GM12878 (cell line): Measurements from ENCODE around the gene HRH3. TPM values are rescaled to one million over a fixed set of nuclear protein-coding genes. Genes with fewer than 3 reads are reported as not detected.

Experiments
- ATAC-seq: fragments of 200-7000 bp; cut with Tn5 transposase; 3 replicates; pipeline ENCODE4 v1.9.1; 2020; ENCODE audit warnings: mild to moderate bottlenecking, moderate library complexity
- BruUV-seq: library from RNA; stranded (reverse); fragments of 400-500 nt; replicated peaks from 2 replicates; lab custom pipeline; 2021; lab: Mats Ljungman, UMichigan
- CTCF ChIA-PET: fragments of 300-600 bp; sonication (Branson Sonifier 250); formaldehyde crosslinking; extraction: SDS; loops from one replicate; lab custom pipeline; 2021; ENCODE audit warnings: inconsistent platforms; lab: Yijun Ruan, JAX
- POLR2A ChIA-PET: fragments of 350-600 bp; formaldehyde crosslinking; extraction: SDS; loops from one replicate; lab custom pipeline; 2021; ENCODE audit warnings: inconsistent platforms; lab: Charles Lee
- RAD21 ChIA-PET: fragments of 300-600 bp; sonication (Branson Sonifier 250); formaldehyde crosslinking; loops from one replicate; lab custom pipeline; 2023; ENCODE audit warnings: antibody characterized with exemption; ENCODE audit not compliant: unreplicated experiment; lab: Charles Lee
- SMC1A ChIA-PET: fragments of 300-600 bp; sonication (Branson Sonifier 250); formaldehyde crosslinking; loops from one replicate; lab custom pipeline; 2023; ENCODE audit not compliant: unreplicated experiment, uncharacterized antibody; lab: Charles Lee
- DNase-seq: peaks from one replicate; pipeline ENCODE4 v3.0.0-alpha.2; 2011; ENCODE audit warnings: low read depth, low spot score
- FAIRE-seq: peaks from 3 replicates; lab custom pipeline; 2011; peaks lifted over from hg19 to GRCh38; lab: Jason Lieb, UNC
- H2AFZ ChIP-seq: 2 replicates; pipeline ENCODE4 v1.6.0; 2011; ENCODE audit warnings: low read depth, low read length, control low read depth; ENCODE audit not compliant: control insufficient read depth
- H3K27ac ChIP-seq: 2 replicates; pipeline ENCODE4 v1.5.1; 2011; ENCODE audit warnings: control low read depth; ENCODE audit not compliant: control insufficient read depth, insufficient read depth
- H3K27me3 ChIP-seq, 2 experiments: replicated peaks in 1 of 2; 2 replicates each; pipeline versions ENCODE4 v1.6.0 to v1.6.1; 2011; ENCODE audit warnings: low read length in 1 of 2; ENCODE audit not compliant: control insufficient read depth in 2 of 2, insufficient read depth in 2 of 2
- H3K36me3 ChIP-seq, 2 experiments: 2 replicates each; pipeline ENCODE4 v1.5.1; 2011; ENCODE audit warnings: low read length in 1 of 2; ENCODE audit not compliant: control insufficient read depth in 2 of 2, insufficient read depth in 2 of 2
- H3K4me1 ChIP-seq: 2 replicates; pipeline ENCODE4 v1.6.1; 2011; ENCODE audit warnings: mild to moderate bottlenecking, low read length, moderate library complexity, mixed read lengths; ENCODE audit not compliant: control insufficient read depth, insufficient read depth
- H3K4me2 ChIP-seq: 2 replicates; pipeline ENCODE4 v1.6.0; 2011; ENCODE audit warnings: control low read depth; ENCODE audit not compliant: control insufficient read depth, insufficient read depth
- H3K4me3 ChIP-seq: fragments of 200-600 bp; sonication (generic); 2 replicates; pipeline ENCODE4 v1.5.1; 2016
- H3K79me2 ChIP-seq: 2 replicates; pipeline ENCODE4 v1.6.0; 2011; ENCODE audit warnings: low read length; ENCODE audit not compliant: control insufficient read depth, insufficient read depth
- H3K9ac ChIP-seq: 2 replicates; pipeline ENCODE4 v1.8.0; 2011; ENCODE audit warnings: low read length, control low read depth, mixed read lengths; ENCODE audit not compliant: control insufficient read depth, insufficient read depth
- H3K9me3 ChIP-seq: replicated peaks from 3 replicates; pipeline ENCODE4 v1.5.1; 2011; ENCODE audit warnings: mild to moderate bottlenecking, low read length; ENCODE audit not compliant: control insufficient read depth, insufficient read depth
- H4K20me1 ChIP-seq: 2 replicates; pipeline ENCODE4 v1.6.0; 2011; ENCODE audit not compliant: control insufficient read depth, insufficient read depth
- ATF7 ChIP-seq: fragments of 450-650 bp; IDR thresholded peaks from 2 replicates; pipeline ENCODE4 v1.6.1; 2016; ENCODE audit warnings: low read depth, mild to moderate bottlenecking
- EED ChIP-seq: sonication (generic); IDR thresholded peaks from 2 replicates; pipeline ENCODE4 v1.6.1; 2016; ENCODE audit warnings: antibody characterized with exemption, low read depth
- MYC ChIP-seq: IDR thresholded peaks from 2 replicates; pipeline ENCODE4 v1.6.1; 2011; ENCODE audit warnings: mild to moderate bottlenecking, low read length, moderate library complexity, inconsistent platforms; ENCODE audit not compliant: insufficient read depth, insufficient replicate concordance, insufficient read length, severe bottlenecking
- NFYA ChIP-seq: IDR thresholded peaks from 2 replicates; pipeline ENCODE4 v1.6.1; 2011; ENCODE audit warnings: low read depth, mild to moderate bottlenecking, low read length, improper control_type of control experiment, borderline replicate concordance
- NR2C2 ChIP-seq: IDR thresholded peaks from 2 replicates; pipeline ENCODE4 v1.6.1; 2011; ENCODE audit warnings: borderline replicate concordance, low read depth; ENCODE audit not compliant: control insufficient read depth, insufficient read length
- PAX8 ChIP-seq: fragments of 450-650 bp; IDR thresholded peaks from 2 replicates; pipeline ENCODE4 v1.6.1; 2017; ENCODE audit warnings: mild to moderate bottlenecking, moderate library complexity
- SMAD5 ChIP-seq: IDR thresholded peaks from 2 replicates; pipeline ENCODE4 v1.6.1; 2016; ENCODE audit warnings: antibody characterized with exemption, low read depth
- STAT3 ChIP-seq: IDR thresholded peaks from 2 replicates; pipeline ENCODE4 v1.6.1; 2011; ENCODE audit warnings: low read depth, low read length, improper control_type of control experiment
- ZNF622 ChIP-seq: fragments of 450-650 bp; IDR thresholded peaks from 2 replicates; pipeline ENCODE4 v1.6.1; 2017; ENCODE audit warnings: mild to moderate bottlenecking, inconsistent platforms
- WGBS: methylation state at CpG from one replicate; pipeline ENCODE4 v1.1.6; 2016; ENCODE audit warnings: low lambda C conversion rate; ENCODE audit not compliant: insufficient replicate concordance, insufficient coverage; ENCODE audit errors: missing lambda C conversion rate; 5-methylcytosine and 5-hydroxymethylcytosine counted together
- in situ Hi-C: fragments of 300-500 bp; cut with MboI; formaldehyde crosslinking; loops from 9 replicates; pipeline ENCODE4 v1.14.3; 2018; ENCODE audit warnings: mixed read lengths
- intact Hi-C: fragments of 100-400 bp; cut with micrococcal nuclease; formaldehyde crosslinking; loops from one replicate; pipeline ENCODE4 v1.14.2; 2022; ENCODE audit not compliant: unreplicated experiment
- polyA plus RNA-seq, 11 experiments: library from polyadenylated mRNA; depleted of rRNA in 4 of 11; unstranded in 6 of 11; stranded (reverse) in 5 of 11; fragments of >200 nt; fragmentation: Nextera tagmentation in 4 of 11; fragmentation: Illumina TruSeq in 1 of 11; extraction: Ambion mirVana in 4 of 11; extraction: Trizol in 1 of 11; gene quantifications; 1 replicate in 1 of 11; 2 replicates in 10 of 11; pipeline versions ENCODE4 v1.2.1 to v1.2.3, GENCODE V29; 2011 to 2016; ENCODE audit warnings: inconsistent platforms in 2 of 11, missing spikeins in 2 of 11, low read depth in 1 of 11
- total RNA-seq, 4 experiments: library from RNA; depleted of rRNA in 3 of 4; stranded (reverse); fragments of >200 nt in 3 of 4; fragmentation: Illumina TruSeq in 1 of 4; extraction: Trizol in 1 of 4; gene quantifications; 2 replicates each; pipeline versions ENCODE4 v1.2.1 to v1.2.3, GENCODE V29; 2013 to 2021
- TF ChIP-seq, protein P1 (sequence below): fragments of 450-650 bp; IDR thresholded peaks from 2 replicates; pipeline ENCODE4 v1.6.1; 2017; ENCODE audit warnings: low read depth, mild to moderate bottlenecking, moderate library complexity
- TF ChIP-seq, protein P2 (sequence below): fragments of 450-650 bp; IDR thresholded peaks from 2 replicates; pipeline ENCODE4 v1.6.1; 2018; ENCODE audit warnings: mild to moderate bottlenecking, low read depth, moderate library complexity; ENCODE audit not compliant: partially characterized antibody
- TF ChIP-seq, protein P3 (sequence below): fragments of 450-650 bp; formaldehyde crosslinking; IDR thresholded peaks from 2 replicates; pipeline ENCODE4 v1.4.0; 2022; ENCODE audit warnings: mild to moderate bottlenecking, moderate library complexity
- TF ChIP-seq, protein P4 (sequence below): IDR thresholded peaks from 2 replicates; pipeline ENCODE4 v1.6.1; 2012; ENCODE audit warnings: mild to moderate bottlenecking, low read depth, low read length

HRH3 gene
- total and polyA plus RNA-seq, 10 of the 15 experiments (the other 5 are each of a cell fraction or from before 2014, with no cell fraction given): not detected

DNA sequence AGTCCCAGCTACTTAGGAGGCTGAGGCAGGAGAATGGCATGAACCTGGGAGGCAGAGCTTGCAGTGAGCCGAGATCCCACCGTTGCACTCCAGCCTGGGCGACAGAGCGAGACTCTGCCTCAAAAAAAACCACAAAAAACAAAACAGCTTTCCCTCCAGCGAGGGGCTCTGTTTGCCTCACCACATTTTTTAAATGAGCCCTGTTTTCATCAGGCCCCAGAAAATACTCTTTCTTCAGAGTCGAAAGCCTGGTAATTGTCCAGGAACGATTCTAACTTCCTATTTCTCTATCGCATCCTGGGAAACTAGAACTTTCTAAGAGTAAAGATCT is 25.0 kb downstream of the HRH3 start:
- POLR2A ChIA-PET: no interaction called here
- 4% methylated on average over 8 of the region's 8 CpGs for WGBS
- H3K27me3 ChIP-seq: no peaks in the 10 kb centered on the region
- H3K9me3 ChIP-seq: no peaks in the 10 kb centered on the region
- no peaks in the 10 kb centered on the region for H4K20me1 ChIP-seq
- peaks cover 14 to 16% of the 10 kb centered on the region in 2 experiments; a peak in 3 of 4 replicates for H3K36me3 ChIP-seq
- intact Hi-C loops: no loop called here
- no peak overlapping the region for H3K4me2 ChIP-seq
- FAIRE-seq (no peak), ATAC-seq (peak; percentile 31), DNase-seq (no peak)
- SMC1A ChIA-PET: no interaction called here
- CTCF ChIA-PET: interaction anchor here (0.8 kb wide), 1 partner anchor 184 kb away, joined by 3 read pairs; no protein-coding TSS in a partner anchor
- no peak overlapping the region for H2AFZ ChIP-seq
- RAD21 ChIA-PET: no interaction called here
- in situ Hi-C loops: no loop called here
- no TSS peak for BruUV-seq
- H3K4me3 ChIP-seq: no peak overlapping the region
- H3K4me1 ChIP-seq: peaks cover 5% of the 10 kb centered on the region; the same call in 1 of the 2 replicates
- no peak overlapping the region for H3K9ac ChIP-seq
- no peak overlapping the region for H3K27ac ChIP-seq
- no peaks in the 10 kb centered on the region for H3K79me2 ChIP-seq
- TF ChIP-seq, protein P1, sequence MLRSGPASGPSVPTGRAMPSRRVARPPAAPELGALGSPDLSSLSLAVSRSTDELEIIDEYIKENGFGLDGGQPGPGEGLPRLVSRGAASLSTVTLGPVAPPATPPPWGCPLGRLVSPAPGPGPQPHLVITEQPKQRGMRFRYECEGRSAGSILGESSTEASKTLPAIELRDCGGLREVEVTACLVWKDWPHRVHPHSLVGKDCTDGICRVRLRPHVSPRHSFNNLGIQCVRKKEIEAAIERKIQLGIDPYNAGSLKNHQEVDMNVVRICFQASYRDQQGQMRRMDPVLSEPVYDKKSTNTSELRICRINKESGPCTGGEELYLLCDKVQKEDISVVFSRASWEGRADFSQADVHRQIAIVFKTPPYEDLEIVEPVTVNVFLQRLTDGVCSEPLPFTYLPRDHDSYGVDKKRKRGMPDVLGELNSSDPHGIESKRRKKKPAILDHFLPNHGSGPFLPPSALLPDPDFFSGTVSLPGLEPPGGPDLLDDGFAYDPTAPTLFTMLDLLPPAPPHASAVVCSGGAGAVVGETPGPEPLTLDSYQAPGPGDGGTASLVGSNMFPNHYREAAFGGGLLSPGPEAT: no peak
- TF ChIP-seq EED (no peak), PAX8 (no peak), ATF7 (no peak), SMAD5 (no peak), NR2C2 (no peak), ZNF622 (no peak), MYC (no peak), NFYA (no peak), STAT3 (no peak)
- TF ChIP-seq, protein P2, sequence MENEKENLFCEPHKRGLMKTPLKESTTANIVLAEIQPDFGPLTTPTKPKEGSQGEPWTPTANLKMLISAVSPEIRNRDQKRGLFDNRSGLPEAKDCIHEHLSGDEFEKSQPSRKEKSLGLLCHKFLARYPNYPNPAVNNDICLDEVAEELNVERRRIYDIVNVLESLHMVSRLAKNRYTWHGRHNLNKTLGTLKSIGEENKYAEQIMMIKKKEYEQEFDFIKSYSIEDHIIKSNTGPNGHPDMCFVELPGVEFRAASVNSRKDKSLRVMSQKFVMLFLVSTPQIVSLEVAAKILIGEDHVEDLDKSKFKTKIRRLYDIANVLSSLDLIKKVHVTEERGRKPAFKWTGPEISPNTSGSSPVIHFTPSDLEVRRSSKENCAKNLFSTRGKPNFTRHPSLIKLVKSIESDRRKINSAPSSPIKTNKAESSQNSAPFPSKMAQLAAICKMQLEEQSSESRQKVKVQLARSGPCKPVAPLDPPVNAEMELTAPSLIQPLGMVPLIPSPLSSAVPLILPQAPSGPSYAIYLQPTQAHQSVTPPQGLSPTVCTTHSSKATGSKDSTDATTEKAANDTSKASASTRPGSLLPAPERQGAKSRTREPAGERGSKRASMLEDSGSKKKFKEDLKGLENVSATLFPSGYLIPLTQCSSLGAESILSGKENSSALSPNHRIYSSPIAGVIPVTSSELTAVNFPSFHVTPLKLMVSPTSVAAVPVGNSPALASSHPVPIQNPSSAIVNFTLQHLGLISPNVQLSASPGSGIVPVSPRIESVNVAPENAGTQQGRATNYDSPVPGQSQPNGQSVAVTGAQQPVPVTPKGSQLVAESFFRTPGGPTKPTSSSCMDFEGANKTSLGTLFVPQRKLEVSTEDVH: no peak
- TF ChIP-seq, protein P3, sequence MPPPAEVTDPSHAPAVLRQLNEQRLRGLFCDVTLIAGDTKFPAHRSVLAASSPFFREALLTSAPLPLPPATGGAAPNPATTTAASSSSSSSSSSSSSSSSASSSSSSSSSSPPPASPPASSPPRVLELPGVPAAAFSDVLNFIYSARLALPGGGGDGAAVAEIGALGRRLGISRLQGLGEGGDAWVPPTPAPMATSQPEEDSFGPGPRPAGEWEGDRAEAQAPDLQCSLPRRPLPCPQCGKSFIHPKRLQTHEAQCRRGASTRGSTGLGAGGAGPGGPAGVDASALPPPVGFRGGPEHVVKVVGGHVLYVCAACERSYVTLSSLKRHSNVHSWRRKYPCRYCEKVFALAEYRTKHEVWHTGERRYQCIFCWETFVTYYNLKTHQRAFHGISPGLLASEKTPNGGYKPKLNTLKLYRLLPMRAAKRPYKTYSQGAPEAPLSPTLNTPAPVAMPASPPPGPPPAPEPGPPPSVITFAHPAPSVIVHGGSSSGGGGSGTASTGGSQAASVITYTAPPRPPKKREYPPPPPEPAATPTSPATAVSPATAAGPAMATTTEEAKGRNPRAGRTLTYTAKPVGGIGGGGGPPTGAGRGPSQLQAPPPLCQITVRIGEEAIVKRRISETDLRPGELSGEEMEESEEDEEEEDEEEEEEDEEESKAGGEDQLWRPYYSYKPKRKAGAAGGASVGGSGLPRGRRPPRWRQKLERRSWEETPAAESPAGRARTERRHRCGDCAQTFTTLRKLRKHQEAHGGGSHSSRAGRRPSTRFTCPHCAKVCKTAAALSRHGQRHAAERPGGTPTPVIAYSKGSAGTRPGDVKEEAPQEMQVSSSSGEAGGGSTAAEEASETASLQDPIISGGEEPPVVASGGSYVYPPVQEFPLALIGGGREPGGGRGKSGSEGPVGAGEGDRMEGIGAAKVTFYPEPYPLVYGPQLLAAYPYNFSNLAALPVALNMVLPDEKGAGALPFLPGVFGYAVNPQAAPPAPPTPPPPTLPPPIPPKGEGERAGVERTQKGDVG (CRISPR knock-in tag): no peak
- TF ChIP-seq, protein P4, sequence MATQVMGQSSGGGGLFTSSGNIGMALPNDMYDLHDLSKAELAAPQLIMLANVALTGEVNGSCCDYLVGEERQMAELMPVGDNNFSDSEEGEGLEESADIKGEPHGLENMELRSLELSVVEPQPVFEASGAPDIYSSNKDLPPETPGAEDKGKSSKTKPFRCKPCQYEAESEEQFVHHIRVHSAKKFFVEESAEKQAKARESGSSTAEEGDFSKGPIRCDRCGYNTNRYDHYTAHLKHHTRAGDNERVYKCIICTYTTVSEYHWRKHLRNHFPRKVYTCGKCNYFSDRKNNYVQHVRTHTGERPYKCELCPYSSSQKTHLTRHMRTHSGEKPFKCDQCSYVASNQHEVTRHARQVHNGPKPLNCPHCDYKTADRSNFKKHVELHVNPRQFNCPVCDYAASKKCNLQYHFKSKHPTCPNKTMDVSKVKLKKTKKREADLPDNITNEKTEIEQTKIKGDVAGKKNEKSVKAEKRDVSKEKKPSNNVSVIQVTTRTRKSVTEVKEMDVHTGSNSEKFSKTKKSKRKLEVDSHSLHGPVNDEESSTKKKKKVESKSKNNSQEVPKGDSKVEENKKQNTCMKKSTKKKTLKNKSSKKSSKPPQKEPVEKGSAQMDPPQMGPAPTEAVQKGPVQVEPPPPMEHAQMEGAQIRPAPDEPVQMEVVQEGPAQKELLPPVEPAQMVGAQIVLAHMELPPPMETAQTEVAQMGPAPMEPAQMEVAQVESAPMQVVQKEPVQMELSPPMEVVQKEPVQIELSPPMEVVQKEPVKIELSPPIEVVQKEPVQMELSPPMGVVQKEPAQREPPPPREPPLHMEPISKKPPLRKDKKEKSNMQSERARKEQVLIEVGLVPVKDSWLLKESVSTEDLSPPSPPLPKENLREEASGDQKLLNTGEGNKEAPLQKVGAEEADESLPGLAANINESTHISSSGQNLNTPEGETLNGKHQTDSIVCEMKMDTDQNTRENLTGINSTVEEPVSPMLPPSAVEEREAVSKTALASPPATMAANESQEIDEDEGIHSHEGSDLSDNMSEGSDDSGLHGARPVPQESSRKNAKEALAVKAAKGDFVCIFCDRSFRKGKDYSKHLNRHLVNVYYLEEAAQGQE: no peak
